Measurements from ENCODE around the gene MT4. TPM values are rescaled to one million over a fixed set of nuclear protein-coding genes. Genes with fewer than 3 reads are reported as not detected.

MT4 gene
- total RNA-seq, 1 donor from 2014 or later: not detected

GRCh38 chr16:56603589-56603988 is 38.7 kb downstream of the MT4 start:
- no peak overlapping the region for H3K4me3 ChIP-seq
- H3K9me3 ChIP-seq (ENCODE audit: low read depth): no peaks in the 10 kb centered on the region
- peaks cover 11% of the 10 kb centered on the region for H3K4me1 Mint-ChIP-seq
- H3F3A ChIP-seq (ENCODE audit: low read depth): peaks cover 16% of the 10 kb centered on the region
- H3K4me2 ChIP-seq: no peak overlapping the region
- no peaks in the 10 kb centered on the region for H3K79me2 ChIP-seq (ENCODE audit: low read depth)
- no peaks in the 10 kb centered on the region for H3K36me3 ChIP-seq
- H3K36me3 Mint-ChIP-seq: no peaks in the 10 kb centered on the region
- peaks cover 7% of the 10 kb centered on the region for H3K27me3 Mint-ChIP-seq (ENCODE audit: insufficient read depth, low read depth)
- peaks cover 1% of the 10 kb centered on the region for H3K4me1 ChIP-seq
- no peak overlapping the region for H3K27ac Mint-ChIP-seq
- no peak overlapping the region for H3K4me3 Mint-ChIP-seq
- TF ChIP-seq CTCF (IDR thresholded peaks at IDR 0.05): peak; percentile 43
- no peak for TF ChIP-seq EZH2phosphoT487 (IDR thresholded peaks at IDR 0.05)
- peaks cover 8% of the 10 kb centered on the region for H4K20me1 ChIP-seq (ENCODE audit: low read depth)
- peaks cover 75% of the 10 kb centered on the region for H3K27me3 ChIP-seq
- H2AFZ ChIP-seq (replicated peaks): no peak overlapping the region
- H3K9ac ChIP-seq: no peak overlapping the region
- no peak overlapping the region for H3K27ac ChIP-seq
- peak; percentile 54 for DNase-seq (ENCODE audit: low spot score)
- no peaks in the 10 kb centered on the region for H3K9me3 Mint-ChIP-seq

GRCh38 chr16:56604966-56605365 is 40.1 kb downstream of the MT4 start:
- no peak overlapping the region for H3K4me3 Mint-ChIP-seq
- Histone ChIP-seq H3K9ac (no peak overlapping the region), H2AFZ (replicated peaks) (no peak overlapping the region), H3K4me1 (peaks cover 15% of the 10 kb centered on the region), H3K27ac (no peak overlapping the region), H3F3A (ENCODE audit: low read depth) (peaks cover 28% of the 10 kb centered on the region), H4K20me1 (ENCODE audit: low read depth) (peaks cover 19% of the 10 kb centered on the region), H3K4me2 (no peak overlapping the region), H3K4me3 (no peak overlapping the region), H3K79me2 (ENCODE audit: low read depth) (no peaks in the 10 kb centered on the region), H3K9me3 (ENCODE audit: low read depth) (no peaks in the 10 kb centered on the region), H3K27me3 (peaks cover 89% of the 10 kb centered on the region), H3K36me3 (no peaks in the 10 kb centered on the region)
- no peak overlapping the region for H3K27ac Mint-ChIP-seq
- peaks cover 24% of the 10 kb centered on the region for H3K4me1 Mint-ChIP-seq
- DNase-seq (ENCODE audit: low spot score): no peak
- peaks cover 10% of the 10 kb centered on the region for H3K27me3 Mint-ChIP-seq (ENCODE audit: insufficient read depth, low read depth)
- no peaks in the 10 kb centered on the region for H3K9me3 Mint-ChIP-seq
- no peak for TF ChIP-seq EZH2 (IDR thresholded peaks at IDR 0.05)
- no peak for TF ChIP-seq EZH2phosphoT487 (IDR thresholded peaks at IDR 0.05)
- TF ChIP-seq CTCF (IDR thresholded peaks at IDR 0.05): no peak
- H3K36me3 Mint-ChIP-seq: no peaks in the 10 kb centered on the region

GRCh38 chr16:56605475-56605874 is 40.6 kb downstream of the MT4 start:
- Mint-ChIP-seq H3K36me3 (no peaks in the 10 kb centered on the region), H3K9me3 (no peaks in the 10 kb centered on the region), H3K4me3 (no peak overlapping the region), H3K27ac (no peak overlapping the region), H3K4me1 (peaks cover 28% of the 10 kb centered on the region), H3K27me3 (ENCODE audit: insufficient read depth, low read depth) (peaks cover 10% of the 10 kb centered on the region)
- Histone ChIP-seq H3K27ac (no peak overlapping the region), H3K9ac (no peak overlapping the region), H3K4me3 (no peak overlapping the region), H3K4me1 (peaks cover 18% of the 10 kb centered on the region), H3K9me3 (ENCODE audit: low read depth) (no peaks in the 10 kb centered on the region), H3K36me3 (no peaks in the 10 kb centered on the region), H3K79me2 (ENCODE audit: low read depth) (no peaks in the 10 kb centered on the region), H3K4me2 (no peak overlapping the region), H3F3A (ENCODE audit: low read depth) (peaks cover 28% of the 10 kb centered on the region), H4K20me1 (ENCODE audit: low read depth) (peaks cover 19% of the 10 kb centered on the region), H3K27me3 (peaks cover 94% of the 10 kb centered on the region), H2AFZ (replicated peaks) (no peak overlapping the region)
- TF ChIP-seq EZH2 (IDR thresholded peaks at IDR 0.05) (no peak), CTCF (IDR thresholded peaks at IDR 0.05) (no peak), EZH2phosphoT487 (IDR thresholded peaks at IDR 0.05) (no peak)
- DNase-seq (ENCODE audit: low spot score): no peak

All from neural progenitor cell (in vitro differentiated cells).